Endodermal cell (in vitro differentiated cells): ENCODE data around the gene CLEC3B. TPM values are rescaled to one million over a fixed set of nuclear protein-coding genes. Genes with fewer than 3 reads are reported as not detected.

Source experiments
- DNase-seq: peaks from one replicate; pipeline ENCODE4 v3.0.0-alpha.2; 2017
- H3K27ac ChIP-seq: 2 replicates; pipeline ENCODE4 v1.5.1; 2013; ENCODE audit warnings: mild to moderate bottlenecking, low read depth, low read length, moderate library complexity
- H3K27me3 ChIP-seq: 2 replicates; pipeline ENCODE4 v1.6.1; 2013; ENCODE audit warnings: mild to moderate bottlenecking, low read length, moderate library complexity; ENCODE audit not compliant: insufficient read depth, control insufficient read depth, poor library complexity, severe bottlenecking
- H3K36me3 ChIP-seq: 2 replicates; pipeline ENCODE4 v1.7.0; 2013; ENCODE audit warnings: mild to moderate bottlenecking, low read length, moderate library complexity; ENCODE audit not compliant: control insufficient read depth, insufficient read depth
- H3K4me1 ChIP-seq: one replicate; pipeline ENCODE4 v1.7.0; 2013; ENCODE audit warnings: low read length; ENCODE audit not compliant: control insufficient read depth, insufficient read depth
- H3K4me3 ChIP-seq: 2 replicates; pipeline ENCODE4 v1.5.1; 2013; ENCODE audit warnings: mild to moderate bottlenecking, low read length, moderate library complexity
- H3K9ac ChIP-seq: 2 replicates; pipeline ENCODE4 v1.6.1; 2013; ENCODE audit warnings: mild to moderate bottlenecking, low read length, moderate library complexity; ENCODE audit not compliant: poor library complexity, severe bottlenecking; ENCODE audit errors: extremely low read depth
- H3K9me3 ChIP-seq: 2 replicates; pipeline ENCODE4 v1.6.1; 2013; ENCODE audit warnings: mild to moderate bottlenecking, low read length, moderate library complexity; ENCODE audit not compliant: control insufficient read depth
- H3K27ac Mint-ChIP-seq: 2 replicates; pipeline ENCODE4 v1.8.0; 2020; ENCODE audit warnings: mixed read lengths
- H3K27me3 Mint-ChIP-seq: 2 replicates; pipeline ENCODE4 v1.8.0; 2021; ENCODE audit warnings: mild to moderate bottlenecking, mixed read lengths; ENCODE audit not compliant: insufficient read depth
- H3K36me3 Mint-ChIP-seq: 2 replicates; pipeline ENCODE4 v1.8.0; 2020; ENCODE audit warnings: low read depth, mixed read lengths
- H3K4me1 Mint-ChIP-seq: 2 replicates; pipeline ENCODE4 v1.8.0; 2020; ENCODE audit warnings: mixed read lengths
- H3K4me3 Mint-ChIP-seq: 2 replicates; pipeline ENCODE4 v1.8.0; 2020; ENCODE audit warnings: mild to moderate bottlenecking, moderate library complexity, mixed read lengths
- H3K9me3 Mint-ChIP-seq: 2 replicates; pipeline ENCODE4 v1.8.0; 2020; ENCODE audit warnings: mild to moderate bottlenecking, mixed read lengths
- WGBS, 2 experiments: methylation state at CpG; one replicate each; pipeline versions ENCODE4 v1.1.5 to v1.1.7; 2013; ENCODE audit warnings: missing lambda C conversion rate in 2 of 2, mixed read lengths in 1 of 2; ENCODE audit not compliant: insufficient coverage in 1 of 2, insufficient read length in 1 of 2; 5-methylcytosine and 5-hydroxymethylcytosine counted together
- total RNA-seq, 2 donors: library from RNA; stranded (reverse); fragmentation: NEBNext Ultra II Directional in 1 of 2; extraction: Animal tissue kit (Norgen Biotek cat#: 25700) in 1 of 2; gene quantifications; 2 replicates in 1 of 2; 3 replicates in 1 of 2; pipeline ENCODE4 v1.2.1, GENCODE V29; 2021
- TF ChIP-seq, protein P1 (sequence below): fragments of 200-600 bp; sonication (generic); conservative IDR thresholded peaks from 2 replicates; pipeline ENCODE4 v1.5.0; 2021; ENCODE audit warnings: antibody characterized with exemption, mild to moderate bottlenecking

Gene CLEC3B
- total RNA-seq, 2 donors from 2014 or later, result not detected

DNA sequence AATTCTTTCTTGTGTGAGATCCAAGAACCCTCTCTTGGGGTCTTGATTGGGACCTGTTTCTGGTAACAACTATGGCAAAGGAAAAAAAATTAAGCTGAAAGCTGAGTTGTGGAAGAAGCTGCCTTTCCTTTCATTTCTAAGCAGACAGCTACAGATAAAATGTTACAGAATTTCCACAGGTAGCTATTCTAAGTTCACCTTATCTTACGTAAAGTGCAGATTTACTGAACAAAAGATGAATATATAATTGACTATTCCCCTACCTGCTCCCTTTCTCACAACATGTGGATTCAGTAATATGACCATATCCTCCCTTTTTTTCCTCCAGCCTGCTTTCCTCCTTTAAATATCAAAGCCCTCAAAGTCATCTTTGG lies 36.6 kb downstream of the CLEC3B start:
- peaks cover 34% of the 10 kb centered on the region for H3K27me3 Mint-ChIP-seq
- H3K36me3 Mint-ChIP-seq, result no peaks in the 10 kb centered on the region
- H3K4me3 Mint-ChIP-seq, result no peak overlapping the region
- Histone ChIP-seq H3K9ac (no peak overlapping the region), H3K9me3 (no peaks in the 10 kb centered on the region), H3K4me3 (no peak overlapping the region), H3K27ac (no peak overlapping the region), H3K4me1 (peaks cover 7% of the 10 kb centered on the region), H3K27me3 (no peaks in the 10 kb centered on the region), H3K36me3 (no peaks in the 10 kb centered on the region)
- TF ChIP-seq, protein P1, sequence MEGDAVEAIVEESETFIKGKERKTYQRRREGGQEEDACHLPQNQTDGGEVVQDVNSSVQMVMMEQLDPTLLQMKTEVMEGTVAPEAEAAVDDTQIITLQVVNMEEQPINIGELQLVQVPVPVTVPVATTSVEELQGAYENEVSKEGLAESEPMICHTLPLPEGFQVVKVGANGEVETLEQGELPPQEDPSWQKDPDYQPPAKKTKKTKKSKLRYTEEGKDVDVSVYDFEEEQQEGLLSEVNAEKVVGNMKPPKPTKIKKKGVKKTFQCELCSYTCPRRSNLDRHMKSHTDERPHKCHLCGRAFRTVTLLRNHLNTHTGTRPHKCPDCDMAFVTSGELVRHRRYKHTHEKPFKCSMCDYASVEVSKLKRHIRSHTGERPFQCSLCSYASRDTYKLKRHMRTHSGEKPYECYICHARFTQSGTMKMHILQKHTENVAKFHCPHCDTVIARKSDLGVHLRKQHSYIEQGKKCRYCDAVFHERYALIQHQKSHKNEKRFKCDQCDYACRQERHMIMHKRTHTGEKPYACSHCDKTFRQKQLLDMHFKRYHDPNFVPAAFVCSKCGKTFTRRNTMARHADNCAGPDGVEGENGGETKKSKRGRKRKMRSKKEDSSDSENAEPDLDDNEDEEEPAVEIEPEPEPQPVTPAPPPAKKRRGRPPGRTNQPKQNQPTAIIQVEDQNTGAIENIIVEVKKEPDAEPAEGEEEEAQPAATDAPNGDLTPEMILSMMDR, result no peak
- no peaks in the 10 kb centered on the region for H3K9me3 Mint-ChIP-seq
- peaks cover 22% of the 10 kb centered on the region for H3K4me1 Mint-ChIP-seq
- WGBS, 2 experiments, result 80 to 100% methylated on average over 1 of the region's 1 CpG
- DNase-seq, result no peak
- no peak overlapping the region for H3K27ac Mint-ChIP-seq

- Histone ChIP-seq H3K4me1 (peaks cover 7% of the 10 kb centered on the region), H3K9me3 (no peaks in the 10 kb centered on the region), H3K27ac (no peak overlapping the region), H3K36me3 (no peaks in the 10 kb centered on the region), H3K27me3 (no peaks in the 10 kb centered on the region), H3K4me3 (no peak overlapping the region), H3K9ac (no peak overlapping the region)
- Mint-ChIP-seq H3K36me3 (no peaks in the 10 kb centered on the region), H3K4me1 (peaks cover 13% of the 10 kb centered on the region), H3K27me3 (peaks cover 20% of the 10 kb centered on the region), H3K9me3 (no peaks in the 10 kb centered on the region), H3K27ac (no peak overlapping the region), H3K4me3 (no peak overlapping the region)
- TF ChIP-seq, protein P1, result no peak
- no peak for DNase-seq
- 90% methylated on average over 4 to 11 of the region's 12 CpGs for WGBS, 2 experiments
Observed at GRCh38 chr3:45064512-45065372, 38.6 kb downstream of the CLEC3B start.

GRCh38 chr3:45065373-45065720 lies 39.2 kb downstream of the CLEC3B start:
- DNase-seq, result no peak
- Mint-ChIP-seq H3K27me3 (peaks cover 20% of the 10 kb centered on the region), H3K9me3 (no peaks in the 10 kb centered on the region), H3K27ac (no peak overlapping the region), H3K36me3 (no peaks in the 10 kb centered on the region), H3K4me1 (peaks cover 8% of the 10 kb centered on the region), H3K4me3 (no peak overlapping the region)
- Histone ChIP-seq H3K9me3 (no peaks in the 10 kb centered on the region), H3K9ac (no peak overlapping the region), H3K27ac (no peak overlapping the region), H3K4me3 (no peak overlapping the region), H3K4me1 (peaks cover 5% of the 10 kb centered on the region), H3K36me3 (no peaks in the 10 kb centered on the region), H3K27me3 (no peaks in the 10 kb centered on the region)
- TF ChIP-seq, protein P1, result no peak
- WGBS, 2 experiments, result 100% methylated on average over 1 of the region's 1 CpG; no CpG with 5 or more reads in 1 of the 2 experiments
